ENCODE results near the gene ARHGAP18.

DNA sequence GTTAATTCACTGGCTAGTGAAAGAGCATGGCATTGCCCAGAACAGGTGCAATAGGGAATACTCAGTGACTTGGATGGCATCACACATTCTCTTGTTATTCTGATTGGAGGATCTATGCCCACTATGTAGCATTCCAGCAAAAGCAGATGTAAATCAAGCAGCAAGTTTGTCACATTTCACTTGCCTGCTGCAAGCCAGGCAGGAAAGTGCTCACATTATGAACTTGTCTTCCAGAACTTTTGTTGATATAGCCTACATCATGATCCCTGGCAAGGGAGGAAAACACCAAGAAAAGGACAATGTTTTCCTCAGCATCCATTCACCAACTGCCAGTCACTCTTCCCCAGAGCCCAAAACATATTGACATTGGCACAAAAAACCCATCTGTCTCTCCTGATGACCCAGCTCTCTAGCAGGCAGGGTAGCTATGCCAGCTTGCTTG lies 77.8 kb downstream of the ARHGAP18 start:
- TF ChIP-seq, protein P1, sequence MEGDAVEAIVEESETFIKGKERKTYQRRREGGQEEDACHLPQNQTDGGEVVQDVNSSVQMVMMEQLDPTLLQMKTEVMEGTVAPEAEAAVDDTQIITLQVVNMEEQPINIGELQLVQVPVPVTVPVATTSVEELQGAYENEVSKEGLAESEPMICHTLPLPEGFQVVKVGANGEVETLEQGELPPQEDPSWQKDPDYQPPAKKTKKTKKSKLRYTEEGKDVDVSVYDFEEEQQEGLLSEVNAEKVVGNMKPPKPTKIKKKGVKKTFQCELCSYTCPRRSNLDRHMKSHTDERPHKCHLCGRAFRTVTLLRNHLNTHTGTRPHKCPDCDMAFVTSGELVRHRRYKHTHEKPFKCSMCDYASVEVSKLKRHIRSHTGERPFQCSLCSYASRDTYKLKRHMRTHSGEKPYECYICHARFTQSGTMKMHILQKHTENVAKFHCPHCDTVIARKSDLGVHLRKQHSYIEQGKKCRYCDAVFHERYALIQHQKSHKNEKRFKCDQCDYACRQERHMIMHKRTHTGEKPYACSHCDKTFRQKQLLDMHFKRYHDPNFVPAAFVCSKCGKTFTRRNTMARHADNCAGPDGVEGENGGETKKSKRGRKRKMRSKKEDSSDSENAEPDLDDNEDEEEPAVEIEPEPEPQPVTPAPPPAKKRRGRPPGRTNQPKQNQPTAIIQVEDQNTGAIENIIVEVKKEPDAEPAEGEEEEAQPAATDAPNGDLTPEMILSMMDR (IDR thresholded peaks at IDR 0.05): no peak
- no peak for TF ChIP-seq POLR2A (IDR thresholded peaks at IDR 0.05)
- no peak for TF ChIP-seq EP300 (IDR thresholded peaks at IDR 0.05)
